SKM-1 treated with dmso at 0.1 percent for 144 hours (cell line): ENCODE measurements around the gene PLXNB1.

Experiments
- DNase-seq: peaks from one replicate; lab custom pipeline; 2025; ENCODE audit not compliant: unreplicated experiment; lab: John Stamatoyannopoulos, UW

PLXNB1 gene

GRCh38 chr3:48433472-48434118 is 3.7 kb upstream of the PLXNB1 start:
- DNase-seq: no peak

- no peak for DNase-seq
Measured at GRCh38 chr3:48432411-48433371, 2.8 kb upstream of the PLXNB1 start.

- no peak for DNase-seq
Measured at GRCh38 chr3:48431224-48432029, 1.5 kb upstream of the PLXNB1 start.

GRCh38 chr3:48430708-48431101 is 819 bp upstream of the PLXNB1 start:
- no peak for DNase-seq

- no peak for DNase-seq
Measured at GRCh38 chr3:48429317-48429959, 448 bp downstream of the PLXNB1 start.

GRCh38 chr3:48428572-48429316 is 1.1 kb downstream of the PLXNB1 start:
- DNase-seq: no peak

- no peak for DNase-seq
Measured at GRCh38 chr3:48428088-48428571, 1.8 kb downstream of the PLXNB1 start.

- DNase-seq: no peak
Measured at GRCh38 chr3:48427630-48427962, 2.3 kb downstream of the PLXNB1 start.

- no peak for DNase-seq
Measured at GRCh38 chr3:48426944-48427629, 2.8 kb downstream of the PLXNB1 start.

- DNase-seq: no peak
Measured at GRCh38 chr3:48426401-48426909, 3.4 kb downstream of the PLXNB1 start.

GRCh38 chr3:48425281-48425812 is 4.5 kb downstream of the PLXNB1 start:
- no peak for DNase-seq

- DNase-seq: no peak
Measured at GRCh38 chr3:48423883-48424695, 5.8 kb downstream of the PLXNB1 start.

GRCh38 chr3:48423241-48423882 is 6.5 kb downstream of the PLXNB1 start:
- no peak for DNase-seq

- DNase-seq: no peak
Measured at GRCh38 chr3:48422681-48423080, 7.2 kb downstream of the PLXNB1 start.

- DNase-seq: no peak
Measured at GRCh38 chr3:48422272-48422671, 7.6 kb downstream of the PLXNB1 start.

GRCh38 chr3:48420561-48420960 is 9.3 kb downstream of the PLXNB1 start:
- DNase-seq: no peak

GRCh38 chr3:48419597-48419996 is 10.3 kb downstream of the PLXNB1 start:
- no peak for DNase-seq

- no peak for DNase-seq
Measured at GRCh38 chr3:48419149-48419548, 10.7 kb downstream of the PLXNB1 start.
